ENCODE measurements around the gene PTK7.
A peak's percentile ranks its signal among the peaks of the same experiment; 100 is the strongest.
"Not testable (repeated sequence)": the region's sequence is repeated elsewhere in the genome, so short reads cannot be mapped to it uniquely, and the experiment has no call there.

PTK7 gene

DNA sequence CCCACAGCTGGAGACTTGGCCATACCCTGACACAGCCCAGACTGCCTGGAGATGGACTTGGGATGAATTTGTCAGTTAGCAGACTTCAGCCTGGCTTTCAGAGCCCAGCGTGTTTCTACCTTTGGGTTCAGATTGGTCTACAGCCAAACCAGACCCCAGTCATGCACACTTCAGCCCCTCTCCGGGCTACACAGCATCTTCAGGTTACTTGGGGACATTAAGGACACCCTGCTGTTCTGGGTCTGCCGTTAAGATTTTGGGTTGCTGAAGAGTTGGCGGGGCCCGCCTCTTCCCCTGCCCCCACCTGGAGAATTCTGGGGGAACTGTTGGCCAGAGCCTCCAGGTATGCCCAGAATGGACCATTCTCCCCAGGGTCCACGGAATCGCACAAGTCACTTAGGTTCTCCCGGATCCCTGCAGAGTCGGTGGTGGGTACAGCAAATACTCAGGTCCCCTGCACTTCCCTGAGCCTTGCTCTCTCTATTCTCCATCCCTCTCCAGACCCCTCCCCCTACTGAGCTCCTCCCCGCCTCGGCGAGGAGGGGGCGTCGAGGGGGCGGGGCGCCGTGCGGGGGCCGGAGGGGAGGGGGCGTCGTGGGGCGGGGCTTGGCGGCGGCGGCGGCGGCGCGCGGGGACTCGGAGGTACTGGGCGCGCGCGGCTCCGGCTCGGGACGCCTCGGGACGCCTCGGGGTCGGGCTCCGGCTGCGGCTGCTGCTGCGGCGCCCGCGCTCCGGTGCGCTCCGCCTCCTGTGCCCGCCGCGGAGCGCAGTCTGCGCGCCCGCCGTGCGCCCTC is at the start of gene PTK7:
TSS of gene PTK7 (plus strand) at position 645 of the 794 bp plus-strand sequence. CDS start 175 bp downstream, outside the sequence.
- no peak for DNase-seq (ENCODE audit: low spot score)

DNA sequence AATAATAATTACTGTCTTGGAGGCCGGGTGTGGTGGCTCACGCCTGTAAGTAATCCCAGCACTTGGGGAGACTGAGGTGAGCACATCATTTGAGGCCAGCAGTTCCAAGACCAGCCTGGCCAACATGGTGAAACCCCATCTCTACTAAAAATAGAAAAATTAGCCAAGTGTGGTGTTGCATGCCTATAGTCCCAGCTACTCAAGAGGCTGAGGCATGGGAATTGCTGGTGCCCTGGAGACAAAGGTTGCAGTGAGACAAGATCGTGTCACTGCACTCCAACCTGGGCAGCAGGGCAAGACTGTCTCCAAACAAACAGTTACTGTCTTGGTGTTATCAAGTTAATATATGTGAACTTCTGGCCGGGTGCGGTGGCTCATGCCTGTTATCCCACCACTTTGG is 49.7 kb upstream of the PTK7 start:
- no peak for DNase-seq (ENCODE audit: low spot score)

DNA sequence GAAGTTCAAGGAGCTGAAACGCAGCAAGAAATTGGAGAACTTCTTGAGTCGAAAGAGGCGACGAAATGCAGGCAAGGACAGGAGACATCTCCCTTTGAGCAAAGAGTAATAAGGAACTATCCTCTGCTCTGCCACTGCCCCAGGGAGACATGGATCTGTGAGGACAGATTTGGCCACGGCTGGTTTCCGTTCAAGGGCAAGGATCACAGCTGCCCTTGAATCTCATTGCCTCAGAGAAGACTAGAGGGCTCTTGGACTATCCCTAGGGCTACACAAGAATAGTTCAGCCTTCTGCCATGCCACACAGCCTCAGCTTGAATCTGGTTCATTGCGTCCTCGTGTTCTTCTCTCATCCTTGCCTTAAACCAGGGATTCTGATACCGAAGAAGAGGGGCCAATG is 47.0 kb upstream of the PTK7 start:
- DNase-seq (ENCODE audit: low spot score): no peak

DNA sequence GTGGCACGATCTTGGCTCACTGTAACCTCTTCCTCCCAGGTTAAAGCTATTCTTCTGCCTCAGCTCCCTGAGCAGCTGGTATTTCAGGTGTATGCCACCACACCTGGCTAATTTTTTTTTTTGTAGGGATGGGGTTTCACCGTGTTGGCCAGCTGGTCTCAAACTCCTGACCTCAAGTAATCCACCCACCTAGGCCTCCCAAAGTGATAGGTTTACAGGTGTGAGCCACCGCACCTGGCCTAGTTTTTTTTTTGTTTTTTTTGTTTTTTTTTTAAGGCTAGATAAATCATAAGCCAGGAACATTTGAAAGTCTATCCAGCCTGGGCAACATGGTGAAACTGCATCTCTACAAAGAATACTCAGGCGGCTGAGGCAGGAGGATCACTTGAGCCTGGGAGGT is 43.8 kb upstream of the PTK7 start:
- DNase-seq (ENCODE audit: low spot score): no peak

DNA sequence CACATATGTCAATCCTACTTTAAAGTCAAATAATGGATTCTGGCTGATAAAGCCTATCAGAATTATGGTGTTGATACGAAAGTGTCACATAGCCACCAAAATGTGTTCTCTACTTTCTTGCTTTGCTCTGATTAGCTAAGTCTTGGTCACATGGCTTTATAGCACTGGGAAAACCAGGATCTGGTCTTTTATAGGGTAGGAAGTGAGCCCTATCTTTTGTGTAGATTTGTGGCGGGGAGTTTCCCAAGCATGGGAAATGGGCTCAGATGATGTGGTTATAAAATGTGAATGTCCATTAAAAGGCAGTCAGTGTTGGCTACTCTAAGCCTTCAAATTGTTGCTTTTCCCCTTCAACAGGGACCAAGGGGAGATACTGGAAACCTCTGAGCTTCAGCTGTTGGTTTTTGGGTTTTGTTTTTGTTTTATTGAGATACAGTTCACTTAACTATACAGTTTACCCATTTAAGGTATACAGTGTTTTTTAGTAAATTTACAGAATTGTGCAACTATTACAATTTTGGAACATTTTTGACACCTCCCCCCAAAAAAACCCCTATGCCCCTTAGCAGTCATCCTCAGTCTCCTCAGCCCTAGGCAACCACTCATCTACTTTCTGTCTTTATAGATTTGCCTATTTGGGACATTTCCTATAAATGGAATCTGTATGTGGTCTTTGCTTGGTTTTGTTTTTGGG is 42.5 kb upstream of the PTK7 start:
- no peak for DNase-seq (ENCODE audit: low spot score)

DNA sequence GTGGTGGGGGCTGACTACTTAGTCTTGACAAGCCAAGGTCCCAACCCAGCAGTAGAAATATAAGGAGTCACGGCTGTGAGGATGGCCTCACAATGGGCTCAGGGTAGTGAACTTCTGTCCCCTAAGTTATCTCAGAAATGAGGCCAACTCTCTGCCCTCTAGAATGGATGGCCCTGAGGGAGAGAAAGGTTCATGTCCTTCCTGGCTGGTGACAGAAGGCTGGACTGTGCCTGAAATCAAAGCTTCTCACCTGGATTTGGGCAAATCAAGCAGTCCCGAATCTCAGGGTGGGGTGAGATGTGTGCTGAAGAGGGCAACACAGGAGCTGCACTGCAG is 42.0 kb upstream of the PTK7 start:
- no peak for DNase-seq (ENCODE audit: low spot score)

DNA sequence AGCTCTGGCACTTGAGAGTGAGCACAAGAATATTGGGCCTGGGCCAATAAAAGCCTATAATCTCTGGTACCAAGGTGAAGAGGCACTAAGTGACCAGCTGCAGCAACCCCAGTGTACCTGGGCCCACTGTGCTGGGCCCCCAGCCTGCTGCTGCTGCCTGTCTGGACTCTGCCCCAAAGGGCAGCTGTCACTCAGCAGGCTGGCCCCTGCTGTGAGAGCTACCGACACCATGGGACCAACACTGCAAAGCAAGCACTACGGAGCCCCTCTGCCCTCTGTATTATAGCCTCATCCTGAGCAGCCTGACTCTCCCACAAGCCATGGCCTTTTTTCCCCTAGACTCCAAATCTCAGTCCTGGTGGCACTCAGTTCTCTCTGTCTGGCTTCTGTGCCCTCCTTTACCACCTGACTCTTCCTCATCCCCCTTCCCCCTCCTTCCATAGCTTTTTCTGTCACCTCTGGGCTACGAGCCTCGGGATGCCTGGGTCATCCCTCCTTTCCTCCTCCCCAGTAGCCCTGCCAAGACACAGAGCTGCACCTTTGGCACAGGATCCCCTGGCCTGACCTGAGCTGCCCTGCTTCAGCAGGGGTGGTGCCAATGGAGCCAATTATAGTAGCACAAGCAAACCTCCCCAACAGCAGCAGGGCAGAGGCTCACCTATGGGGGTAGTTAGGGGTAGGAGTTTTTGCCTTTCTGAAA is 40.5 kb upstream of the PTK7 start:
- DNase-seq (ENCODE audit: low spot score): no peak

DNA sequence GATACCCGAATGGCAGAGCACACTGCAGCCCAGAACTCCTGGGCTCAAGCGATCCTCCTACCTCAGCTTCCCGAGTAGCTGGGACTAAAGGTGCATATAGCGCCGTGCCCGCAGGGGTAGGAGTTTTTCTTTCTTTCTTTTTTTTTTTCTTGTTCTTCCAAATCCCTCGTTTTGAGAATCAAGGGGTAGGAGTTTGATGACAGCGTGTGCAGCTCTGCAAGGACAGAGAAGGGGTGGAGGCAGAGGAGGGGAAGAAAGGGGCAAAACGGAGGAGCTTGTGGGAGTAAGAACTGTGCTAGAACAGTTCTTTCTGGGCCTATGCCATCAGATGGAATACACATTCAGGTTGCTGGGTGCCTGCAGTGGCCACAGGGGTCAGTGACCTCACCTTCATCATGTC is 39.4 kb upstream of the PTK7 start:
- no peak for DNase-seq (ENCODE audit: low spot score)

DNA sequence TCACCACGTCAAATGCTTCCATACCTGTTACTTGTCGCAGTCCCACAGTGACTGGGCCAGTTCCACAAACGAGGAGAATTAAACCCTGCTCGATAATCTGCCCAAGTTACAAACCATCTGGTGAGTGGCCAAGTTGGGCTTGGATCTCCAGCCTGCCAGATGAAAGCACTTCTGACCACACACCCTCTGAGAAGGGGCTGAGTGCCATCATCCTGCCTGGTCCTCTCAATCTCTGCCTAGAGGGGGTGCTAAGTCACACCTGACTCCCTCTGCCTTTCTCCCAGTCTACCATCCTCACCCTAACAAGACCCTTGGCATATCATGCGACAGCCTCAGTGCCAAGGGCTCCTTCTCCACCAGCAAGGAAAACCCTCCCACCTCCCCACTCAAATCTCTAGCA is 38.9 kb upstream of the PTK7 start:
- no peak for DNase-seq (ENCODE audit: low spot score)

DNA sequence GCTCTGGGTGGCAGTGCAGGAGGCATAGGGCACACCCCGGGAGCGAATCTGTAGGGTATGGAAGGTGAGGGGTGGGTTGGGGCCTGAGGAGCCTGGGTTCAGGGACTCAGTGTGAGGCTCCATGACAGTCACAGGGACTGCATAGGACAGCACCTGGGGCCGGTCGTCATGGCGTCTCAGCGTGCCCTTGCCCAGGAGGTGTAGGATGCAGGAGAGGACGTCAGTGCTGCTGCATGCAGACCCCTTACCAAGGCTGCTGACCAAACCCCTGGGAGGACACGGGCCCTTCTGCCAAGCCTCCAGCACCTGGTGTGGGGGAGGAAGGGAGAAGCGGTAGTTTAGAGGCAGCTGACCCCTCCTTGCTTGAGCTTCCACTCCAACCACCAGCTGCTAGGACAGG is 38.4 kb upstream of the PTK7 start:
- no peak for DNase-seq (ENCODE audit: low spot score)

DNA sequence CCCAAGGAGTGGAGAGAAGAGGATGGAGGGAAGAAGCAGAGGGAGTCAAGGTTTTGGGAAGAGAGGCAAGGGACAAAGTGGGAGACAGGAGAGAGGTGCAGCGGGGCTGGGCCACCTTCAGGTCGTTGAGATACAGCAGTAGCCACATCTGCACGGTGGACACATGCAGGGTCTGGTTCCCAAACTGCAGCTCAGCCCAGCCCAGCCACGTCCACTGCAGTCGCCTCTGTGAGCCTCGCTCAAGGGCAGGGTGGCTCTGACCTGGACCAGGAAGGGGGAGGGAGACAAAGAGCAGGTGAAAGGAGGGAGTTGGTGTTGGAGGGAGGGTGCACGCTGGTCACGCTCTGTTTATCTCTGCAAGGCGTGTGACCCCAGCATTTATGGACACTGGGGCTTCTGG is 37.4 kb upstream of the PTK7 start:
- DNase-seq (ENCODE audit: low spot score): no peak

DNA sequence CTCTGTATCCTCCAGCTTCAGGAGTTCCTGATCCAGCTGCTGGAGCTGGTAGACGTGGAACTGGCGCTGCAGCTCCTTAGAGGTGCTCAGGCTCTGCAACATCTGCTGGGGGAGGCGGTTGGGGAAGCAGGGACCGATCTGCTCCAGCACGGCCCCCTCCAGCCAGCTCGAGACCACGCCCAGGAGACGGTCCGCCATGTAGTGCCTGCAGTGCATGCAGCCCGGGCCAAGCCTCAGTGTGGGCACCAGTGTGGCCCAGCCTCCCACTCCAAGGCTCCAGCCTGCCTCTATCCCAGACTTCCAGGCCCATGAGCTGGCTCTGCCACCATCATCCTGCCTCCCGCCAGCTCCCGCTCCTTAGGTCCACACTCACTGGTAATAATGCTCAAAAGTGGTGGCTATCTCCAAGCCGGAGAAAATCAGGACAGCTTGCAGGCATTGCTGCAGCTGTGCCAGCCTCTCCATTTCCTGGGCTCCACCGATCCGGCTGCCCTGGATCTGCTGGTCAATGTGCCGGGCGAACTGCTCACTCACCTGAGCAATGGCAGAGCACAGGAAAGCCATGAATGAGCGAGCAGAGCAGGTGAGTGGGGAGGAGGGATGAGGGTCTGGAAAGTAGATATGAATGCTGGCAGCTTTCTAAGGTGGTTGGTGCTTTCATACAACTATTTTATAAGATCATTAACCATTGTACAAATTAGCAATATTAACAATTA is 35.4 kb upstream of the PTK7 start:
- no peak for DNase-seq (ENCODE audit: low spot score)

DNA sequence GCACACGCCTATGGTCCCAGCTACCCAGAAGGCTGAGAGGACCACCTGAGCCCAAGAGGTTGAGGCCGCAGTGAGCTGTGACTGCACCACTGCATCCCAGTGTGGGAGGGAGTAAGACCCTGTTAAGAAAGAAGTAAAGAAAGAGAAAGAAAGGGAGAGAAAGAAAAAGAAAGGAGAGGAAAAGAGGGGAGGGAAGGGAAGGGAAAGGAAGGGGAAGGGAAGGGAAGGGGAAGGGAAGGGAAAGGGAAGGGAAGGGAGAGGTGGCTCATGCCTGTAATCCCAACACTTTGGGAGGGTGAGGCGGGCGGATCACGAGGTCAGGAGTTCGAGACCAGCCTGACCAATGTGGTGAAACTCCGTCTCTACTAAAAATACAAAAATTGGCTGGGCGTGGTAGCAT is 34.6 kb upstream of the PTK7 start:
- DNase-seq (ENCODE audit: low spot score): not testable (repeated sequence)

DNA sequence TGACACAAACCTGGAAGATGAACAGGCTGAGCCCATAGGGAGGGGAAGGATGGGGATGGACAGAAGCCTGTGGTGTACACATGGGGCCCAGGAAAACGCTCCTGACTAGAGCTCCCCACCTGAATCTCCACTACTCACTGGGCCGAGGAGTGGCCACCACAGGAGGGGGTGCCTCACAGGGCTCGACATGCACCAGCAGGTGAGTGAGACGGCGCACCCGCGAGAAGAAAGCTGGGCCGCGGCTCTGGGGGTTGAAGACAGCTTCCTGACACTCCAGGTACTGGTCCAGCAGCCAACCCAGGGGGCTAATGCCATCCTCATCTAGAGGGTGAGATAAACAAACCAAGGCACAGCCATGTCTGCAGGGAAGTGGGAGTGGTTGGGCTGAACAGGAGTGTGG is 32.8 kb upstream of the PTK7 start:
- DNase-seq (ENCODE audit: low spot score): no peak

DNA sequence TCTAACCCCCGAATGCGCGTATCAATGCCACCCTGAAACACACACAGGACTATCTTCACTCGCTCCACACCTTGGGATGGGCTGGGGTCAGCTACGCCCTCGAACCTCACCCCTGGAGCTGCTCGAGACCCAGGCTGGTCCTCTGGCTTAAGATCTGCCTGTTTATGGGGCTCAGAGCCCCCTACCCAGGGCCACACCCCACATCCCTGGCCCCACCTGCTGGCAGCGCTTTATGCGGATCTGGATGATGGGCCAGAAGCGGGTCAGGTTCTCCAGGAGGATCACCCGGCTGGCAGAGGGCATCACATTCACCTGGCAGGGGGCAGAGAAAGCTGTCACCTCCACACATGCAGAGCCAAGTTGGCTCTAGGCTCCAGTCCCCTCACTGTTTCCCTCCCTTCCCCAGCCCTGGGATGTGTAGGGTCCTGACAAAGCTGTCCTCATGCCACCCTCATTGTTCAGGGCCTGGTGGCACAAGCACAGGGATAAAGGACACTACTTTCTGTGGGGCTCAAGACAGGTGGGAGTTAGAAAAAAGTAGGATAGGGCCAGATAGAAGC is 30.7 kb upstream of the PTK7 start:
- DNase-seq (ENCODE audit: low spot score): no peak

DNA sequence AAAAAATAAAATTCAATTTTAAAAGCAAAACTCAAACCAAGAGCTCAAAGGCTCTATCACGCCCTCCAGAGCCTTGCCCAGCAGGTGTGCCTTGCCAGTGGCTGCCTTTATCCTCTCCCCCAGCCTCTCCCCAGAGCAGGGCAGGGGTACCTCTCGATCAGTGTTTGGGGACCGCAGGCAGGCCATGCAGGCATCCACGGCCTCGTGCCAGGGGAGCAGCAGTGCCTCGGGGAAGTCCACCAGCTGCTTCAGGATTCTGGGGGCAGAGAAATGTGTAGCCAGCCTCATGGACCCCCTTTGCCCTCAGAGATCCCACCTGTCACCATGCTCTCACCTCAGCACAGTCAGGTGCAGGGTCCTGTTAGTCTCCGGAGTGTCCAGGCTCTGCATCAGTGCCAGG is 28.1 kb upstream of the PTK7 start:
- DNase-seq (ENCODE audit: low spot score): no peak

DNA sequence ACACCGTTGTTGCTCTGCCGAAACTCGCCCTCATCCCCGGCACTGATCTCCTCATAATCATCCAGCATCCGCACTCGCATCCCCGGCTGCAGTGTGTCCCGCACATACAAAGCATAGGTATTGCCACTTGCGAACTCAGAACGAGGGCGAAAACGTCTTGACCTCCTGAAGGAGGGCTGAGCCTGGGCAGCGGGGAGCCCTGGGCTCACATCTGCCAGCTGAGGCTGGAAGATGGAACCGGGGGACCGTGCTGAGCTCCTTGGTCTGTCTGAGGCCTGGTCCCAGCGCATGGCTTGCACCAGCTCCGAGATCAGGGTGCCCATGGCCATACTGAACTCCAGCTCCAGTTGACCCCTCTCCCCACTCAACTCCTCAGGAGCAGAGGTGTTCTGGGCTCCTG is 25.1 kb upstream of the PTK7 start:
- no peak for DNase-seq (ENCODE audit: low spot score)

DNA sequence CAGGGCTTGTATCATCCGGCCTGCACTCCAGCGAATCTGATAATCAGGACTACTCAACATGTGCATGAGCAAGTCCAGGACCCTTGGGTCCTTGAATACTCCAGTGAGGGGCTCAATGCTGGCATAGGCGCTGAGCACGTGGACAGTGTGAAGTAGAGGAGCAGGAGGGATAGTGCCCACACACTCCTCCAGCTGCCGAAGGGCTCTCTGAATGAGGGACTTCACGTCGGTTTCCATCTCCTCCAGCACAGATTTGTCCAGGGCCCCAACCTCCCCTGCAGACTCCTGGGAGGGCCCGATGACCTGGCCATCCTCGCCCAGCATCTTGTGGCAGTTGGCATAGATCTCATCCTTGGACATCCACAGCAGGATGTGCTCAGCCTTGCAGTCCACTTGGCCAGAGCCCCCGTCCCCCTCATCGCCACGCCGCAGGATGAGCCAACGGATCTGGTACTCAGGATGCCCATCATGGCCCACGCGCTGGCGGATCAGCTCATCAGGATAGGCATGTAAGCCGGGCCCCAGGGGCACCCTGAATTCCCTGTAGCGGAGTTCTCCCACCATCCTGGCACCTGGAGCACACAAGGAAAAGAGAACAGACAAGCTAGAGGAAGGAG is 23.8 kb upstream of the PTK7 start:
- no peak for DNase-seq (ENCODE audit: low spot score)

DNA sequence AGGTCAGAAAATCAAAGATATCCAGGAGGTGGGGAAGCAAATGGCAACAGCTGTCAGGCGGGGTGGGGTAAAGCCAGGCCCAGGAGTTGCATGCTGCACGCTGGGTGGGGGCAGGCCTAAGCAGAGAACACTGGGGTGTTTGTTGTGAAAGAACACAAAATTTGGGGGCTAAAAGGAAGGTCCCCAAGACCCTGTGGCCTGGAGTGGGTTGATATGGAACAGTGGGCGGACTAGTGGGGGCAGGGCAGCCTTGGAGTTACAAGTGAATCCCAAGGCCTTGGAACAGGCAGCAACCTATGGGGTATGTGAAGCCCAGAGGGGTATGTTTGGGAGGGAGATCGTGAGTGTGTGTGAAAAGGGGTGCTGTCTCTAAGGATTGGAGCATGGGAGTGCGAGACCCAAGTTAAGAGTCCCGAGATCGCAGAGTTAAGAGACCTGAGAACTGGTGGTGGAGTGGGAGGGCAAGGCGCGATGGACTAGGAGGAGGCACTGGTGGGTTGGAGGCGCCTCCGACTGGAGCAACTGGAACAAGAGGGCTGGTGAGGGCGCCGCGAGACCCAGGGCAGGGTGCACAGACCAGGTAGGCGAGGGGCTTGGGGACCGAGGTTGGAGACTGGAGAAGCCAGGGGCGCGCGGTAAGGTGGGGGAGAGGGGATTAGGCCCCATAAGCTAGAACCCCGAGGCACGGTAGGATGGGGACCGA is 23.1 kb upstream of the PTK7 start:
- DNase-seq (ENCODE audit: low spot score): no peak

DNA sequence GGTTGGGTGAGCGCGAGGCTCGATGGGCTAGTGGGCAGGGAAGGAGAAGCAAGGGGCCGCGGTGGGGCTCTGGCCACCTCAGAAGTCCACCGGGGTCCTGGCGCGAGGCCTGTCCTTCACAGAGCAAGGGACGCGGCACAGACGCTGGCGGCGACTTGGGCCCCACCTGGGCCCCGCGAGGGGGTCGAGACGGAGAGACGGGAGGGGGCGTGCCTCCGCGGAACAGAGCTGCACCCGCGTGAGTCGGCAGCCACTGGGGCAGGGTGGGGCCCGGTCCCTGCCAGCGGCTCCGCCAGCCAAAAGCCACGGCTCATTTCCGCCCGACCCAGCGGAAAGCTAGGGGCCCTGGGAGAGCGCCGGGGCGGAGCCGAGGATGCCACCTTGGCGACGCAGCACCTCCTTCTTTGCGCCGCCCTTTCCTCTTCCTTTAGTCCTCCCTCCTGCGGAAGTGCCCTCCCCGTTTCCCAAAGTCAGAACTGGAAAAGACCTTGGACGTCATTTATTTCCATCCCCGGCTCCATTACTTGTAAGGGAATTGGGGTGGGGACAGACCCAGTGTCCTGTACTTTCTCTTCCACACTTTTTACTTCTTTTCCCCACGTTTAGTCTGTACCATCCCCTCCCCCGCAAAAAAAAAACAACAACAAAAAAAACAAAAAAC is 22.4 kb upstream of the PTK7 start, which contains the start of gene CUL7:
TSS of gene CUL7 (minus strand) at position 307 of the 661 bp plus-strand sequence. CDS start 1,063 bp downstream, outside the sequence.
- DNase-seq (ENCODE audit: low spot score): peak; percentile 64
